HepG2 (cell line): ENCODE data around the gene RSPH4A. TPM values are rescaled to one million over a fixed set of nuclear protein-coding genes. Genes with fewer than 3 reads are reported as not detected.
"Not testable (repeated sequence)": the region's sequence is repeated elsewhere in the genome, so short reads cannot be mapped to it uniquely, and the experiment has no call there.

ENCODE experiments used
- ATAC-seq: fragments of 200-7000 bp; cut with Tn5 transposase; 3 replicates; pipeline ENCODE4 v1.9.1; 2020; ENCODE audit warnings: mild to moderate bottlenecking, moderate library complexity
- BruUV-seq: library from RNA; stranded (reverse); fragments of 400-500 nt; replicated peaks from 2 replicates; lab custom pipeline; 2021; lab: Mats Ljungman, UMichigan
- CTCF ChIA-PET: fragments of 300-600 bp; formaldehyde crosslinking; extraction: SDS; loops from one replicate; lab custom pipeline; 2021; ENCODE audit warnings: low total read pairs, inconsistent platforms, low intra/inter-chr PET ratio; lab: Yijun Ruan, JAX
- POLR2A ChIA-PET: fragments of 350-600 bp; sonication (Branson Sonifier 250); formaldehyde crosslinking; loops from one replicate; lab custom pipeline; 2020; ENCODE audit warnings: antibody characterized with exemption, inconsistent platforms; lab: Yijun Ruan, JAX
- DNase-seq: peaks from one replicate; pipeline ENCODE4 v3.0.0-alpha.2; 2015; ENCODE audit warnings: low spot score
- FAIRE-seq: peaks from 3 replicates; lab custom pipeline; 2011; peaks lifted over from hg19 to GRCh38; lab: Jason Lieb, UNC
- H2AFZ ChIP-seq: one replicate; pipeline ENCODE4 v1.6.1; 2011; ENCODE audit warnings: low read length, inconsistent platforms
- H3K27ac ChIP-seq: fragments of 300-600 bp; 3 replicates; pipeline ENCODE4 v1.8.0; 2011; ENCODE audit warnings: mixed run types, mild to moderate bottlenecking, mixed read lengths, low read length, inconsistent platforms; ENCODE audit not compliant: insufficient read depth; ENCODE audit errors: extremely low read length
- H3K27me3 ChIP-seq, 2 experiments: fragments of 200-600 bp in 1 of 2; 2 replicates in 1 of 2; 3 replicates in 1 of 2; pipeline versions ENCODE4 v1.6.0 to v1.8.0; 2011; ENCODE audit warnings: low read length in 2 of 2, mild to moderate bottlenecking in 2 of 2, moderate library complexity in 2 of 2, inconsistent platforms in 1 of 2; ENCODE audit not compliant: insufficient read depth in 2 of 2, control insufficient read depth in 1 of 2
- H3K36me3 ChIP-seq, 2 experiments: fragments of 200-600 bp in 1 of 2; replicated peaks in 1 of 2; 2 replicates in 1 of 2; 3 replicates in 1 of 2; pipeline versions ENCODE4 v1.5.1 to v1.8.0; 2011; ENCODE audit warnings: low read length in 2 of 2, inconsistent platforms in 1 of 2; ENCODE audit not compliant: insufficient read depth in 2 of 2, control insufficient read depth in 1 of 2
- H3K4me1 ChIP-seq: 2 replicates; pipeline ENCODE4 v1.5.1; 2012; ENCODE audit warnings: low read length, inconsistent platforms; ENCODE audit not compliant: insufficient read depth
- H3K4me2 ChIP-seq: 2 replicates; pipeline ENCODE4 v1.6.0; 2011; ENCODE audit warnings: low read depth, low read length, inconsistent platforms
- H3K4me3 ChIP-seq, 3 experiments: fragments of 200-600 bp in 1 of 3; sonication (generic), shearing (Covaris generic) in 1 of 3; replicated peaks in 1 of 3; 2 replicates each; pipeline ENCODE4 v1.5.1; 2011 to 2016; ENCODE audit warnings: low read length in 3 of 3, inconsistent platforms in 2 of 3, low read depth in 2 of 3, mild to moderate bottlenecking in 2 of 3, control low read depth in 1 of 3, mixed read lengths in 1 of 3; ENCODE audit not compliant: insufficient read depth in 1 of 3
- H3K79me2 ChIP-seq: one replicate; pipeline ENCODE4 v1.6.1; 2011; ENCODE audit warnings: low read length, inconsistent platforms; ENCODE audit not compliant: insufficient read depth
- H3K9ac ChIP-seq: 2 replicates; pipeline ENCODE4 v1.6.0; 2011; ENCODE audit warnings: mild to moderate bottlenecking, low read depth, low read length, inconsistent platforms; ENCODE audit not compliant: insufficient read depth
- H3K9me3 ChIP-seq: 2 replicates; pipeline ENCODE4 v1.5.1; 2012; ENCODE audit warnings: mild to moderate bottlenecking, low read length
- H4K20me1 ChIP-seq: 2 replicates; pipeline ENCODE4 v1.6.0; 2011; ENCODE audit warnings: inconsistent platforms, mild to moderate bottlenecking, low read length, moderate library complexity; ENCODE audit not compliant: insufficient read depth
- ZNF362 ChIP-seq: sonication (generic); formaldehyde crosslinking; IDR thresholded peaks from 2 replicates; pipeline ENCODE4 v1.4.0; 2020; ENCODE audit warnings: missing genetic modification reagents, mild to moderate bottlenecking, borderline replicate concordance
- ZNF460 ChIP-seq: sonication (generic); formaldehyde crosslinking; IDR thresholded peaks from 2 replicates; pipeline ENCODE4 v1.5.1; 2020; ENCODE audit warnings: missing genetic modification reagents, mild to moderate bottlenecking, borderline replicate concordance
- WGBS: methylation state at CpG from one replicate; pipeline ENCODE4 v1.1.6; 2017; ENCODE audit warnings: low lambda C conversion rate; 5-methylcytosine and 5-hydroxymethylcytosine counted together
- in situ Hi-C: cut with HindIII; loops from 2 replicates; pipeline ENCODE4 v1.10.0; 2017; ENCODE audit warnings: low pct_unique_long_range_greater_than_20kb; ENCODE audit not compliant: extremely low pct_ligation_motif_present
- intact Hi-C: fragments of 100-400 bp; cut with micrococcal nuclease; formaldehyde crosslinking; loops from one replicate; pipeline ENCODE4 v1.10.0; 2022; ENCODE audit not compliant: unreplicated experiment
- polyA plus RNA-seq, 8 experiments: library from polyadenylated mRNA; depleted of rRNA in 3 of 8; stranded (reverse) in 7 of 8; unstranded in 1 of 8; fragments of >200 nt; fragmentation: Illumina TruSeq in 4 of 8; extraction: Trizol in 4 of 8; gene quantifications; 2 replicates each; pipeline versions ENCODE4 v1.2.1 to v1.2.3, GENCODE V29; 2011 to 2016; ENCODE audit warnings: low read depth in 4 of 8, missing spikeins in 1 of 8, mixed read lengths in 1 of 8; ENCODE audit not compliant: insufficient read depth in 1 of 8
- total RNA-seq, 5 experiments: library from RNA; depleted of rRNA; stranded (reverse); fragments of >200 nt; fragmentation: Illumina TruSeq; extraction: Trizol; gene quantifications; 2 replicates each; pipeline ENCODE4 v1.2.3, GENCODE V29; 2016; ENCODE audit warnings: low read depth in 1 of 5
- TF ChIP-seq, protein P1 (sequence below): sonication (generic); formaldehyde crosslinking; IDR thresholded peaks from 2 replicates; pipeline ENCODE4 v1.5.0; 2020; ENCODE audit warnings: mild to moderate bottlenecking, missing genetic modification reagents

Gene RSPH4A
- total and polyA plus RNA-seq, 2 of the 13 experiments (the other 11 are each of a cell fraction or from before 2014, with no cell fraction given) = 0.24 to 0.40 TPM

- DNase-seq, H3K27me3 ChIP-seq, H4K20me1 ChIP-seq, FAIRE-seq, intact Hi-C loops, CTCF ChIA-PET, ATAC-seq, H3K4me3 ChIP-seq, BruUV-seq, H3K9ac ChIP-seq, H2AFZ ChIP-seq, H3K9me3 ChIP-seq, H3K36me3 ChIP-seq, H3K27ac ChIP-seq: not testable (repeated sequence)
- Histone ChIP-seq H3K79me2 (peaks cover 77% of the 10 kb centered on the region), H3K4me1 (peaks cover 52% of the 10 kb centered on the region), H3K4me2 (peak overlapping the region; percentile 23)
- POLR2A ChIA-PET = interaction anchor here (1.2 kb wide), 1 partner anchor 93 kb away, joined by 5 read pairs; the partner anchor contains the start of gene RWDD1
- WGBS = 81% methylated on average over 2 of the region's 2 CpGs
- in situ Hi-C loops = loop anchor here (25.0 kb wide), 1 partner anchor 377 kb away; the partner anchor contains the start of gene TSPYL1
- TF ChIP-seq ZNF460 (CRISPR knock-in tag) = peak; percentile 90
- TF ChIP-seq ZNF362 (CRISPR knock-in tag) = peak; percentile 70; the same call in 1 of the 2 replicates
- TF ChIP-seq, protein P1, sequence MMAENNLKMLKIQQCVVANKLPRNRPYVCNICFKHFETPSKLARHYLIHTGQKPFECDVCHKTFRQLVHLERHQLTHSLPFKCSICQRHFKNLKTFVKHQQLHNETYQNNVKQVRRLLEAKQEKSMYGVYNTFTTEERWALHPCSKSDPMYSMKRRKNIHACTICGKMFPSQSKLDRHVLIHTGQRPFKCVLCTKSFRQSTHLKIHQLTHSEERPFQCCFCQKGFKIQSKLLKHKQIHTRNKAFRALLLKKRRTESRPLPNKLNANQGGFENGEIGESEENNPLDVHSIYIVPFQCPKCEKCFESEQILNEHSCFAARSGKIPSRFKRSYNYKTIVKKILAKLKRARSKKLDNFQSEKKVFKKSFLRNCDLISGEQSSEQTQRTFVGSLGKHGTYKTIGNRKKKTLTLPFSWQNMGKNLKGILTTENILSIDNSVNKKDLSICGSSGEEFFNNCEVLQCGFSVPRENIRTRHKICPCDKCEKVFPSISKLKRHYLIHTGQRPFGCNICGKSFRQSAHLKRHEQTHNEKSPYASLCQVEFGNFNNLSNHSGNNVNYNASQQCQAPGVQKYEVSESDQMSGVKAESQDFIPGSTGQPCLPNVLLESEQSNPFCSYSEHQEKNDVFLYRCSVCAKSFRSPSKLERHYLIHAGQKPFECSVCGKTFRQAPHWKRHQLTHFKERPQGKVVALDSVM (CRISPR knock-in tag) = peak; percentile 55; the same call in 1 of the 2 replicates
These were observed 47.9 kb downstream of the RSPH4A start for GRCh38 chr6:116664169-116664568.
